ENCODE measurements around the gene MSI2.

MSI2 gene

DNA sequence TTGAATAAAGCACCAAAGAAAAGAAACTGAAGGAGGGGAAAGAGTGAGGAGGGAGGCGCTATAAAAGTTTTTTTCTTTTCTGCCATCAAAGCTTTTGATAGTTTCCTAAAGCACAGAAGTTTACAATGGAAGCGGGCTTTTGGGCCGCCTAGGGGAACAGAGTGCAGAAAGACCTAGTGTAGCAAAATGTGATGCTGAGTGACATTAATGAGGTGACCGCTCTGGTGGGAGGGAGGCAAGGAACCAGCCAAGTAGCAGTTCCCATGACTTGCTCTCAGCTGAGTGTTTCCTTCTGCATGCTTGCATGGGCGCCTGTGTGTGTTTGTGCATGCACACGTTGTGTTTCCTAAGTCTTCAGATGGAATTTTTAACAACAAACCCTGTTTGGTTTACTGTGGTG, 15.5 kb downstream of the MSI2 start:
- ATAC-seq, result no peak
- TF ChIP-seq ZNF565 (CRISPR knock-in tag; conservative IDR thresholded peaks at IDR 0.05; ENCODE audit: low read depth) (no peak), ZFP3 (CRISPR knock-in tag; IDR thresholded peaks at IDR 0.05) (no peak), OSR1 (CRISPR knock-in tag; IDR thresholded peaks at IDR 0.05) (no peak), TSHZ2 (CRISPR knock-in tag; IDR thresholded peaks at IDR 0.05) (no peak), ISL1 (CRISPR knock-in tag; IDR thresholded peaks at IDR 0.05) (no peak), CREB5 (CRISPR knock-in tag; IDR thresholded peaks at IDR 0.05; ENCODE audit: low read depth) (no peak), CSDC2 (CRISPR knock-in tag; IDR thresholded peaks at IDR 0.05) (no peak), ARNTL (CRISPR knock-in tag; IDR thresholded peaks at IDR 0.05; ENCODE audit: borderline replicate concordance, low read depth) (no peak), BACH2 (CRISPR knock-in tag; IDR thresholded peaks at IDR 0.05; ENCODE audit: borderline replicate concordance) (no peak), ZC3H10 (CRISPR knock-in tag; IDR thresholded peaks at IDR 0.05) (no peak), GLIS3 (CRISPR knock-in tag; IDR thresholded peaks at IDR 0.05) (no peak), PPARA (CRISPR knock-in tag; IDR thresholded peaks at IDR 0.05; ENCODE audit: borderline replicate concordance) (no peak), ZFP30 (CRISPR knock-in tag; IDR thresholded peaks at IDR 0.05) (no peak), TCF4 (CRISPR knock-in tag; IDR thresholded peaks at IDR 0.05; ENCODE audit: borderline replicate concordance) (no peak), ESRRG (CRISPR knock-in tag; IDR thresholded peaks at IDR 0.05) (no peak), RARB (CRISPR knock-in tag; IDR thresholded peaks at IDR 0.05) (no peak), TOX (CRISPR knock-in tag; IDR thresholded peaks at IDR 0.05; ENCODE audit: borderline replicate concordance) (no peak), ZNF70 (CRISPR knock-in tag; IDR thresholded peaks at IDR 0.05) (no peak), SNAI2 (CRISPR knock-in tag; IDR thresholded peaks at IDR 0.05) (no peak)

DNA sequence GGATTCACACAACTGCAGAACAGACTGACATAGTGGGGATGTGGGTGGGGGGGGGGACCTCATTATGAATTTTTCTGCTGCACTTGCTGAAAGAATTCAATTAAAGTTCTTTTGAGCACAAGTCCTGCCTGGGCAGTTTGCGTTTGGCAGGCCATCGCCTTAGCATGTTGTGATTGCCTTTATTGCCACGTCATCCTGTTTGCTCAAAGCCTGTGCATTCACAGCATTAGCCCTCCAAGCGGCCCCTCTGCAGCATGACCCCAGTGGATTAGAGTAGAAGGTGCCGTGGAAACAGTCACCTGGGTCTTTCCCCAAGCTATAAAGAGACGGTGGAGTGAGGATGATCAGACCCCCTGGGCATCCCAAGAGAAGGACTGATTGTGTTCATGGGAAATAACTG, 17.2 kb downstream of the MSI2 start:
- no peak for ATAC-seq
- TF ChIP-seq POU6F1 (CRISPR knock-in tag; IDR thresholded peaks at IDR 0.05; ENCODE audit: borderline replicate concordance, low read depth) (no peak), RARB (CRISPR knock-in tag; IDR thresholded peaks at IDR 0.05) (no peak), TSHZ2 (CRISPR knock-in tag; IDR thresholded peaks at IDR 0.05) (no peak), PATZ1 (CRISPR knock-in tag; IDR thresholded peaks at IDR 0.05; ENCODE audit: borderline replicate concordance) (no peak), SNAI2 (CRISPR knock-in tag; IDR thresholded peaks at IDR 0.05) (no peak), BACH2 (CRISPR knock-in tag; IDR thresholded peaks at IDR 0.05; ENCODE audit: borderline replicate concordance) (no peak), PPARA (CRISPR knock-in tag; IDR thresholded peaks at IDR 0.05; ENCODE audit: borderline replicate concordance) (no peak), CSDC2 (CRISPR knock-in tag; IDR thresholded peaks at IDR 0.05) (no peak), GLIS3 (CRISPR knock-in tag; IDR thresholded peaks at IDR 0.05) (no peak)
- TF ChIP-seq, protein P1, sequence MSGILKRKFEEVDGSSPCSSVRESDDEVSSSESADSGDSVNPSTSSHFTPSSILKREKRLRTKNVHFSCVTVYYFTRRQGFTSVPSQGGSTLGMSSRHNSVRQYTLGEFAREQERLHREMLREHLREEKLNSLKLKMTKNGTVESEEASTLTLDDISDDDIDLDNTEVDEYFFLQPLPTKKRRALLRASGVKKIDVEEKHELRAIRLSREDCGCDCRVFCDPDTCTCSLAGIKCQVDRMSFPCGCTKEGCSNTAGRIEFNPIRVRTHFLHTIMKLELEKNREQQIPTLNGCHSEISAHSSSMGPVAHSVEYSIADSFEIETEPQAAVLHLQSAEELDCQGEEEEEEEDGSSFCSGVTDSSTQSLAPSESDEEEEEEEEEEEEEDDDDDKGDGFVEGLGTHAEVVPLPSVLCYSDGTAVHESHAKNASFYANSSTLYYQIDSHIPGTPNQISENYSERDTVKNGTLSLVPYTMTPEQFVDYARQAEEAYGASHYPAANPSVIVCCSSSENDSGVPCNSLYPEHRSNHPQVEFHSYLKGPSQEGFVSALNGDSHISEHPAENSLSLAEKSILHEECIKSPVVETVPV (CRISPR knock-in tag; IDR thresholded peaks at IDR 0.05), result no peak
